IPS-20b (cell line): ENCODE data around the gene HSDL2.
"Not testable (repeated sequence)": the region's sequence is repeated elsewhere in the genome, so short reads cannot be mapped to it uniquely, and the experiment has no call there.

ENCODE experiments used
- H3K27ac ChIP-seq: one replicate; pipeline ENCODE4 v1.5.1; 2013; ENCODE audit warnings: low read length
- H3K27me3 ChIP-seq: 2 replicates; pipeline ENCODE4 v1.6.1; 2013; ENCODE audit warnings: mild to moderate bottlenecking, low read length, inconsistent platforms; ENCODE audit not compliant: insufficient read depth
- H3K36me3 ChIP-seq: 2 replicates; pipeline ENCODE4 v1.6.1; 2013; ENCODE audit warnings: low read depth, mild to moderate bottlenecking, inconsistent platforms, low read length, moderate library complexity; ENCODE audit not compliant: insufficient read depth
- H3K4me1 ChIP-seq: 2 replicates; pipeline ENCODE4 v1.6.1; 2013; ENCODE audit warnings: mild to moderate bottlenecking, control low read depth, inconsistent platforms, low read length, moderate library complexity; ENCODE audit not compliant: insufficient read depth
- H3K4me3 ChIP-seq: 2 replicates; pipeline ENCODE4 v1.5.1; 2013; ENCODE audit warnings: mild to moderate bottlenecking, low read length, inconsistent platforms
- H3K9ac ChIP-seq: 2 replicates; pipeline ENCODE4 v1.6.1; 2013; ENCODE audit warnings: low read depth, mild to moderate bottlenecking, inconsistent platforms, low read length, moderate library complexity
- H3K9me3 ChIP-seq: 2 replicates; pipeline ENCODE4 v1.6.1; 2013; ENCODE audit warnings: mild to moderate bottlenecking, low read depth, low read length, inconsistent platforms; ENCODE audit not compliant: insufficient read depth

Gene HSDL2

DNA sequence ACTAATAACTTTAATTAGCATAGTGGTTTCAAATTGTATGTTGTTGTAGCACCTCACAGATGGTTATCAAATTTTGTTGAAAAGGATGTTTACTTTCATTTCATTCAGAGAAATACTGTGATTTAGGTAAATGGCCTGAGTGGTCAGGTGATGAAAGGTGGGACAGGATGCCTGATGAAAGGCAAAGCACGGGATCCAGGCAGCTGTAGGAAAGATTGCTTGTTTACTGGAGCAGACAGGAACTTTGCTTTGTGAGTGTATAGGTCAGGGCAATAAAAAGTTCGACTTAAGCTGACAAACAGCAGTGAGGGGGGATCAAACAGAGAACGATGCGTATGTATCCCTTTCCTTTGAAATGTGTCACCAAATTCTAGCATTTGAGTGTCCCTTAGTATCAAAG is 125.7 kb downstream of the HSDL2 start:
- Histone ChIP-seq H3K9me3 (no peaks in the 10 kb centered on the region), H3K27ac (no peak overlapping the region), H3K9ac (no peak overlapping the region), H3K36me3 (no peaks in the 10 kb centered on the region), H3K4me1 (peaks cover 13% of the 10 kb centered on the region; the same call in 1 of the 2 replicates), H3K27me3 (no peaks in the 10 kb centered on the region), H3K4me3 (no peak overlapping the region)

DNA sequence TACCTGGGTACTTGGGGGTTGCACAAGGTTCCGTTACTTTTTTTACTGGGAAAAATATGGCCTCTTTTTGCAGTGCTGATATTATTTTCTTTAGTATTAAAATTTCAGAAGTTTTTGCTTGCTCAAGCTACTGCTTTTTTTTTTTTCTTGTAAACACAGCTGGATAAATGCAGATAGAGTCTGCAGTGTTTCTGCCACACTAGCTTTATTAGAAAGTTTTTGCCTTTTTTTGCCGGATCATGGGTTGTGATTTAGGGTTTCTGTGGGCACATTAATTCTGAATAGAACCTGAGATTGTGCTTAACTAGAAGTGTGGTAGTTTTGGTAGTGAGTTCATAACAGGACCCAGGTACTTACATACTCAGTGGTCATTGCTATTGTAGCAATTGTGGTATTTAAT is 126.7 kb downstream of the HSDL2 start:
- peaks cover 13% of the 10 kb centered on the region; the same call in 1 of the 2 replicates for H3K4me1 ChIP-seq
- no peak overlapping the region for H3K27ac ChIP-seq
- no peak overlapping the region for H3K9ac ChIP-seq
- H3K9me3 ChIP-seq: no peaks in the 10 kb centered on the region
- no peak overlapping the region for H3K4me3 ChIP-seq
- no peaks in the 10 kb centered on the region for H3K36me3 ChIP-seq
- no peaks in the 10 kb centered on the region for H3K27me3 ChIP-seq

DNA sequence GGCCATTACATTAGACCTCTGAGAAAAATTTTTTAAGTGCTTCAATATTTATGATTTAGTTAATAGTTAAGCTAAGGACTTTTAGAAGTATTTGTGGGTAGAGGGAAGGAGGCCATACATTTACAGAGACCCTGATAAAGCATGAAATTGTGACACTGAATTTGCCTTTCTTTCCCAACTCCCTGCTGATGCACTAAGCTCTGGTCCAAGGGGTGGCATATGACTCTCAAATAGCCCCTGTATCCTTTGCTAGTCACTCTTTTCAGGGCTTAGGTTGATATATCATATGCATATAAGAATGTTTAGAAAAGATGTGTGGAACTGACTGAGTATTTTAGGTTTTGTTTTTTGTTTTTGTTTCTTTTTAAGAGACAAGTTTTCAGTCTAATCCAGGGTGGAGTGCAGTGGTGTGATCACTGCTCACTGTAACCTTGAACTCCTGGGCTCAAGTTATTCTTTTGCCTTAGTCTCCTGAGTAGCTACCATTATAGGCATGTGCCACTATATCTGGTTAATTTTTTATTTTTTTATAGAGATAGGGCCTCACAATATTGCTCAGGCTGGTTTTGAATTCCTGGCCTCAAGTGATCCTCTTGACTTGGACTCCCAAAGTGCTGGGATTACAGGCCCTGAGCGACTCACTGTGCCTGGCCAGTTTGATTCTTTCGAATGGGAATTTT is 127.2 kb downstream of the HSDL2 start:
- H3K9me3 ChIP-seq: no peaks in the 10 kb centered on the region
- no peaks in the 10 kb centered on the region for H3K27me3 ChIP-seq
- H3K27ac ChIP-seq: no peak overlapping the region
- no peak overlapping the region for H3K9ac ChIP-seq
- H3K36me3 ChIP-seq: no peaks in the 10 kb centered on the region
- H3K4me1 ChIP-seq: peaks cover 13% of the 10 kb centered on the region; the same call in 1 of the 2 replicates
- no peak overlapping the region for H3K4me3 ChIP-seq

- peaks cover 13% of the 10 kb centered on the region; the same call in 1 of the 2 replicates for H3K4me1 ChIP-seq
- no peaks in the 10 kb centered on the region for H3K36me3 ChIP-seq
- no peaks in the 10 kb centered on the region for H3K9me3 ChIP-seq
- no peaks in the 10 kb centered on the region for H3K27me3 ChIP-seq
- H3K4me3 ChIP-seq: no peak overlapping the region
- no peak overlapping the region for H3K27ac ChIP-seq
- no peak overlapping the region for H3K9ac ChIP-seq
Observed at GRCh38 chr9:112508377-112508776, 128.5 kb downstream of the HSDL2 start.

- peaks cover 11% of the 10 kb centered on the region; the same call in 1 of the 2 replicates for H3K4me1 ChIP-seq
- H3K27ac ChIP-seq, H3K36me3 ChIP-seq, H3K9ac ChIP-seq, H3K4me3 ChIP-seq, H3K27me3 ChIP-seq, H3K9me3 ChIP-seq: not testable (repeated sequence)
Observed at GRCh38 chr9:112512377-112512776, 132.5 kb downstream of the HSDL2 start.

DNA sequence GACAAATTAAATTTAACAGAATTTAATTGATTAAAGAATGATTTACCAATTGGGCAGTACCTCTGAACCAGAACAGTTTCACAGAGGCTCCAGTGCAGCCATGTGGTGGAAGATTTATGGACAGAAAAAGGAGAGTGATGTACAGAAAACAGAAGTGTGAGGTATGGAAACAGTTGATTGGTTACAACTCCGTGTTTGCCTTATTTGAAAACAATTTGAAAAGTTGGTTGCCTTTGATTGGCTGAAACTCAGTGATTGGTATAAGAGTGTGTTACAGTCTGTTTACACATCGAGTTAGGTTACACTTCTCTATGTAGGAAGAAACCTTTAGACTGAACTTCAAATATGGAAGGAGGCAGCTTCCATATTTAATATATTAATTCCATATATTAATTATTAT is 136.9 kb downstream of the HSDL2 start:
- Histone ChIP-seq H3K9me3 (no peaks in the 10 kb centered on the region), H3K4me1 (peaks cover 6% of the 10 kb centered on the region; the same call in 1 of the 2 replicates), H3K27me3 (no peaks in the 10 kb centered on the region), H3K36me3 (no peaks in the 10 kb centered on the region; the same call in 1 of the 2 replicates), H3K9ac (no peak overlapping the region), H3K4me3 (no peak overlapping the region), H3K27ac (no peak overlapping the region)

DNA sequence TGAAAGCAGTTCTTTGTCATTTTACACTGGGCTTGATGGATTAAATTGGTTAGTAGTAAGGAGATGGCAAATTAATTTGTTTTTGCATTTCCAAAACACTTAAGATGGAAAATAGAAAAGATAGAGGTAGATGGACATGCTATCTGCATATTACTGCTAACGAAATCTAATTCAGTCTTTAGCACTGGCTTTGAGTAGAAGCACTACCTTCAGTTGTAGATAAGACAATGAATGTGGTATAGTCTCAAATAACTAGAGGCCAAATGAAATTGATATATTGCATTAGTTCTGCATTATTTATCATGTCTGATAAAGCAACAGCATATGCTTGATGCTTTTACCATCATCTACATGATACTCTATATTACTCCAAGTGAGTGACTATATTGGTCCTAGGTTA is 140.2 kb downstream of the HSDL2 start:
- no peaks in the 10 kb centered on the region for H3K27me3 ChIP-seq
- peaks cover 6% of the 10 kb centered on the region; the same call in 1 of the 2 replicates for H3K4me1 ChIP-seq
- H3K4me3 ChIP-seq: no peak overlapping the region
- H3K36me3 ChIP-seq: no peaks in the 10 kb centered on the region; the same call in 1 of the 2 replicates
- no peaks in the 10 kb centered on the region for H3K9me3 ChIP-seq
- no peak overlapping the region for H3K27ac ChIP-seq
- no peak overlapping the region for H3K9ac ChIP-seq

DNA sequence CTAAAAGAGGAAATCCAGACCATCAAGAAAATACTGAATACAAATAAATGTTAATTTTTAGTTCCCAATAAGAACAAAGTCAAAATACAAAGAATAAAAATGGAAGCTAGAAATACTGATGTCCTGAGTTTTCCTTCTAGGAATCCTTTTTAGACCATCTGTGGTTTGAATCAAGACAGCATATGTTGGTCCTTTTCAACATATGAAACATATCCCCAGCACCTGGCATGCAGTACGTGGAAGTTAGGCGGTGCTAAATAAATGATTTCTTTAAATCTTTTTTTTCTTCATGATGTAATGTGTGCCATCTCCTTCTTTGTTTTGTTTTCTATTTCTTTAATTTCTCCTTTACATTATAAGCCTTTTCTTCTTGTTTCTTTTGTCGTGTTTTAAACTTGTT is 140.7 kb downstream of the HSDL2 start:
- Histone ChIP-seq H3K9me3 (no peaks in the 10 kb centered on the region), H3K4me3 (no peak overlapping the region), H3K36me3 (no peaks in the 10 kb centered on the region; the same call in 1 of the 2 replicates), H3K4me1 (peaks cover 6% of the 10 kb centered on the region; the same call in 1 of the 2 replicates), H3K27ac (no peak overlapping the region), H3K27me3 (no peaks in the 10 kb centered on the region), H3K9ac (no peak overlapping the region)
